ENCODE results near the gene SRRD. TPM values are rescaled to one million over a fixed set of nuclear protein-coding genes. Genes with fewer than 3 reads are reported as not detected.

The SRRD gene
- total RNA-seq, 4 donors from 2014 or later, result 11.2 to 16.3 (median 14.1) TPM

GRCh38 chr22:26485013-26485412 is 1.3 kb downstream of the SRRD start:
- peak overlapping the region; percentile 67 for H3K4me3 ChIP-seq
- H3K27ac ChIP-seq, result peak overlapping the region; percentile 43
- H3K27me3 ChIP-seq, result no peaks in the 10 kb centered on the region
- peaks cover 50% of the 10 kb centered on the region for H3K4me1 ChIP-seq
- DNase-seq (ENCODE audit: low spot score in 2 of 2), result no peak
- peaks cover 29% of the 10 kb centered on the region for H3K36me3 ChIP-seq
- WGBS, result 35% methylated on average over 7 of the region's 7 CpGs
- H3K9me3 ChIP-seq, result no peaks in the 10 kb centered on the region
- TF ChIP-seq CTCF (IDR thresholded peaks at IDR 0.05), result no peak
- no peak for TF ChIP-seq EP300 (IDR thresholded peaks at IDR 0.05)
- no peak for TF ChIP-seq POLR2A (IDR thresholded peaks at IDR 0.05)
- no peak for TF ChIP-seq POLR2AphosphoS5 (IDR thresholded peaks at IDR 0.05)

GRCh38 chr22:26485806-26486390 is 2.2 kb downstream of the SRRD start:
- Histone ChIP-seq H3K36me3 (peaks cover 36% of the 10 kb centered on the region), H3K4me1 (peaks cover 41% of the 10 kb centered on the region), H3K9me3 (no peaks in the 10 kb centered on the region), H3K4me3 (no peak overlapping the region), H3K27me3 (no peaks in the 10 kb centered on the region), H3K27ac (no peak overlapping the region)
- no peak for TF ChIP-seq POLR2AphosphoS5 (IDR thresholded peaks at IDR 0.05)
- TF ChIP-seq POLR2A (IDR thresholded peaks at IDR 0.05), result no peak
- no peak for TF ChIP-seq EP300 (IDR thresholded peaks at IDR 0.05)
- TF ChIP-seq CTCF (IDR thresholded peaks at IDR 0.05), result no peak
- WGBS, result 60% methylated on average over 3 of the region's 3 CpGs
- no peak for DNase-seq (ENCODE audit: low spot score in 2 of 2)

- H3K4me1 ChIP-seq, result peaks cover 36% of the 10 kb centered on the region
- 86% methylated on average over 5 of the region's 5 CpGs for WGBS
- no peaks in the 10 kb centered on the region for H3K27me3 ChIP-seq
- no peak overlapping the region for H3K4me3 ChIP-seq
- TF ChIP-seq POLR2AphosphoS5 (IDR thresholded peaks at IDR 0.05) (no peak), POLR2A (IDR thresholded peaks at IDR 0.05) (no peak), EP300 (IDR thresholded peaks at IDR 0.05) (no peak), CTCF (IDR thresholded peaks at IDR 0.05) (no peak)
- H3K9me3 ChIP-seq, result no peaks in the 10 kb centered on the region
- DNase-seq (ENCODE audit: low spot score in 2 of 2), result no peak
- H3K27ac ChIP-seq, result no peak overlapping the region
- peaks cover 41% of the 10 kb centered on the region for H3K36me3 ChIP-seq
Observed at GRCh38 chr22:26486394-26486793, 2.7 kb downstream of the SRRD start.

- peaks cover 29% of the 10 kb centered on the region for H3K4me1 ChIP-seq
- DNase-seq (ENCODE audit: low spot score in 2 of 2), result no peak
- peaks cover 57% of the 10 kb centered on the region for H3K36me3 ChIP-seq
- no peaks in the 10 kb centered on the region for H3K27me3 ChIP-seq
- H3K27ac ChIP-seq, result no peak overlapping the region
- no peaks in the 10 kb centered on the region for H3K9me3 ChIP-seq
- TF ChIP-seq EP300 (IDR thresholded peaks at IDR 0.05), result no peak
- TF ChIP-seq POLR2AphosphoS5 (IDR thresholded peaks at IDR 0.05), result no peak
- TF ChIP-seq CTCF (IDR thresholded peaks at IDR 0.05), result no peak
- no peak for TF ChIP-seq POLR2A (IDR thresholded peaks at IDR 0.05)
- 41% methylated on average over 3 of the region's 3 CpGs for WGBS
- no peak overlapping the region for H3K4me3 ChIP-seq
Observed at GRCh38 chr22:26487996-26488395, 4.3 kb downstream of the SRRD start.

- no peaks in the 10 kb centered on the region for H3K9me3 ChIP-seq
- H3K4me1 ChIP-seq, result peaks cover 25% of the 10 kb centered on the region
- no peak for DNase-seq (ENCODE audit: low spot score in 2 of 2)
- H3K27ac ChIP-seq, result no peak overlapping the region
- peaks cover 72% of the 10 kb centered on the region for H3K36me3 ChIP-seq
- H3K27me3 ChIP-seq, result no peaks in the 10 kb centered on the region
- 82% methylated on average over 4 of the region's 4 CpGs for WGBS
- TF ChIP-seq EP300 (IDR thresholded peaks at IDR 0.05) (no peak), POLR2A (IDR thresholded peaks at IDR 0.05) (no peak), POLR2AphosphoS5 (IDR thresholded peaks at IDR 0.05) (no peak), CTCF (IDR thresholded peaks at IDR 0.05) (no peak)
- H3K4me3 ChIP-seq, result no peak overlapping the region
Observed at GRCh38 chr22:26489447-26490036, 5.9 kb downstream of the SRRD start.

All from suprapubic skin (tissue), 4 donors.